Measurements from ENCODE around the gene RADIL. TPM values are rescaled to one million over a fixed set of nuclear protein-coding genes. Genes with fewer than 3 reads are reported as not detected.

Gene RADIL
- total and polyA plus RNA-seq, 9 of the 15 experiments (the other 6 are each of a cell fraction or from before 2014, with no cell fraction given), result 0.06 to 8.1 (median 1.9) TPM; not detected in 1

- TF ChIP-seq ZNF695 (CRISPR knock-in tag; IDR thresholded peaks at IDR 0.05) (no peak), ETS1 (conservative IDR thresholded peaks at IDR 0.05; ENCODE audit: control insufficient read depth, low read depth, low read length) (peak; percentile 48), RERE (CRISPR knock-in tag; IDR thresholded peaks at IDR 0.05; ENCODE audit: borderline replicate concordance) (no peak), GTF2B (IDR thresholded peaks at IDR 0.05; ENCODE audit: extremely low read depth, insufficient read length) (no peak), SRSF1 (IDR thresholded peaks at IDR 0.05; ENCODE audit: low read depth, low read length) (no peak), FOXJ2 (tag; IDR thresholded peaks at IDR 0.05) (no peak), ATF6 (CRISPR knock-in tag; IDR thresholded peaks at IDR 0.05) (no peak), KLF10 (CRISPR knock-in tag; IDR thresholded peaks at IDR 0.05) (no peak), CBX1 (IDR thresholded peaks at IDR 0.05; ENCODE audit: low read depth) (peak; percentile 69; the same call in 1 of the 2 replicates), ZNF140 (CRISPR knock-in tag; IDR thresholded peaks at IDR 0.05) (no peak), DLX4 (CRISPR knock-in tag; IDR thresholded peaks at IDR 0.05) (no peak), HES1 (IDR thresholded peaks at IDR 0.05; ENCODE audit: low read depth) (no peak), ZNF282 (CRISPR knock-in tag; IDR thresholded peaks at IDR 0.05) (0 out of 2 replicates have a peak, but pooled peaks have one; percentile 79), TBP (optimal IDR thresholded peaks at IDR 0.05; ENCODE audit: low read depth, low read length) (peak; percentile 95), POLR3A (IDR thresholded peaks at IDR 0.05; ENCODE audit: borderline replicate concordance, extremely low read depth, insufficient read depth, insufficient read length) (no peak)
Observed at GRCh38 chr7:4883372-4884144, at the start of gene RADIL (continued).
